K562 (cell line): ENCODE data around the gene RNASEH2A. TPM values are rescaled to one million over a fixed set of nuclear protein-coding genes. Genes with fewer than 3 reads are reported as not detected.
A peak's percentile ranks its signal among the peaks of the same experiment; 100 is the strongest.

Experiments used
- ATAC-seq: fragments of 200-7000 bp; cut with Tn5 transposase; 3 replicates; pipeline ENCODE4 v1.9.1; 2020; ENCODE audit warnings: moderate library complexity
- BruUV-seq: library from RNA; stranded (reverse); fragments of 400-500 nt; replicated peaks from 2 replicates; lab custom pipeline; 2021; lab: Mats Ljungman, UMichigan
- CTCF ChIA-PET: fragments of 300-600 bp; formaldehyde crosslinking; extraction: SDS; loops from one replicate; lab custom pipeline; 2021; ENCODE audit warnings: low intra/inter-chr PET ratio; lab: Yijun Ruan, JAX
- POLR2A ChIA-PET: fragments of 300-600, 350-650 bp; sonication (Branson Sonifier 250); formaldehyde crosslinking; extraction: SDS; loops from one replicate; lab custom pipeline; 2021; ENCODE audit warnings: antibody characterized with exemption, inconsistent platforms; lab: Yijun Ruan, JAX
- DNase-seq, 4 experiments: peaks; one replicate each; pipeline versions ENCODE4 v3.0.0 to v3.0.0-alpha.2; 2011 to 2018; ENCODE audit warnings: low spot score in 3 of 4, mixed read lengths in 3 of 4; ENCODE audit errors: extremely low read depth in 1 of 4
- FAIRE-seq: peaks from 2 replicates; lab custom pipeline; 2011; peaks lifted over from hg19 to GRCh38; lab: Jason Lieb, UNC
- H2AFZ ChIP-seq: 2 replicates; pipeline ENCODE4 v1.6.0; 2011; ENCODE audit warnings: low read depth, low read length, control low read depth, inconsistent platforms
- H3K27ac ChIP-seq: fragments of 200-600 bp; 3 replicates; pipeline ENCODE4 v1.8.0; 2011; ENCODE audit warnings: low read depth, mild to moderate bottlenecking, control low read depth, inconsistent platforms, low read length, moderate library complexity, mixed read lengths; ENCODE audit errors: extremely low read depth
- H3K27me3 ChIP-seq, 2 experiments: fragments of 300-600 bp in 1 of 2; 2 replicates in 1 of 2; 3 replicates in 1 of 2; pipeline versions ENCODE4 v1.6.0 to v1.8.0; 2011; ENCODE audit warnings: inconsistent platforms in 2 of 2, low read length in 2 of 2, mild to moderate bottlenecking in 1 of 2, mixed read lengths in 1 of 2, moderate library complexity in 1 of 2; ENCODE audit not compliant: control insufficient read depth in 2 of 2, insufficient read depth in 2 of 2
- H3K36me3 ChIP-seq: fragments of 300-600 bp; 3 replicates; pipeline ENCODE4 v1.8.0; 2011; ENCODE audit warnings: mild to moderate bottlenecking, low read length, inconsistent platforms; ENCODE audit not compliant: control insufficient read depth, insufficient read depth
- H3K4me1 ChIP-seq, 2 experiments: fragments of 200-600 bp in 1 of 2; replicated peaks in 1 of 2; 2 replicates in 1 of 2; 3 replicates in 1 of 2; pipeline versions ENCODE4 v1.5.1 to v1.8.0; 2011; ENCODE audit warnings: inconsistent platforms in 2 of 2, low read length in 2 of 2, mild to moderate bottlenecking in 1 of 2, mixed read lengths in 1 of 2, moderate library complexity in 1 of 2; ENCODE audit not compliant: control insufficient read depth in 2 of 2, insufficient read depth in 2 of 2
- H3K4me2 ChIP-seq: 2 replicates; pipeline ENCODE4 v1.6.1; 2011; ENCODE audit warnings: low read length, control low read depth, inconsistent platforms, mixed read lengths; ENCODE audit not compliant: insufficient read depth
- H3K4me3 ChIP-seq: fragments of 200-600 bp; sonication (generic), shearing (Covaris generic); 2 replicates; pipeline ENCODE4 v1.5.1; 2016; ENCODE audit warnings: control low read depth, inconsistent platforms
- H3K79me2 ChIP-seq: fragments of 200-600 bp; 3 replicates; pipeline ENCODE4 v1.8.0; 2011; ENCODE audit warnings: low read length, inconsistent platforms; ENCODE audit not compliant: control insufficient read depth, insufficient read depth
- H3K9ac ChIP-seq, 2 experiments: 2 replicates each; pipeline versions ENCODE4 v1.6.0 to v1.6.1; 2011; ENCODE audit warnings: low read depth in 2 of 2, low read length in 2 of 2, control low read depth in 1 of 2, inconsistent platforms in 1 of 2, mild to moderate bottlenecking in 1 of 2, mixed read lengths in 1 of 2; ENCODE audit not compliant: insufficient read depth in 1 of 2
- H3K9me1 ChIP-seq: one replicate; pipeline ENCODE4 v1.6.0; 2011; ENCODE audit warnings: inconsistent platforms, mild to moderate bottlenecking, low read length, moderate library complexity; ENCODE audit not compliant: control insufficient read depth, insufficient read depth
- H3K9me3 ChIP-seq: replicated peaks from 2 replicates; pipeline ENCODE4 v1.5.1; 2011; ENCODE audit warnings: low read depth, low read length, inconsistent platforms; ENCODE audit not compliant: control insufficient read depth, insufficient read depth
- H4K20me1 ChIP-seq: replicated peaks from 2 replicates; pipeline ENCODE4 v1.6.1; 2011; ENCODE audit warnings: low read length, inconsistent platforms, mixed read lengths; ENCODE audit not compliant: control insufficient read depth, insufficient read depth
- ATF1 ChIP-seq, 2 experiments: fragments of 450-650 bp in 1 of 2; IDR thresholded peaks; 2 replicates each; pipeline ENCODE4 v1.6.1; 2016; ENCODE audit warnings: missing compliant biosample characterization in 1 of 2, missing genetic modification characterization in 1 of 2
- ETS2 ChIP-seq: IDR thresholded peaks from 2 replicates; pipeline ENCODE4 v1.6.1; 2016; ENCODE audit warnings: borderline replicate concordance, missing genetic modification characterization, mild to moderate bottlenecking, moderate library complexity, missing compliant biosample characterization; ENCODE audit not compliant: poor library complexity, severe bottlenecking
- MED1 ChIP-seq: sonication (generic); formaldehyde crosslinking; IDR thresholded peaks from 2 replicates; pipeline ENCODE4 v1.8.1; 2023; ENCODE audit warnings: missing genetic modification reagents, borderline replicate concordance
- MYNN ChIP-seq, 2 experiments: sonication (generic); formaldehyde crosslinking in 1 of 2; IDR thresholded peaks; 2 replicates each; pipeline versions ENCODE4 v1.5.0 to v1.6.1; 2016 to 2020; ENCODE audit warnings: antibody characterized with exemption in 1 of 2, missing genetic modification reagents in 1 of 2
- NR2C1 ChIP-seq, 2 experiments: fragments of 450-650 bp; IDR thresholded peaks; 2 replicates each; pipeline ENCODE4 v1.6.1; 2017; ENCODE audit warnings: mild to moderate bottlenecking in 2 of 2, antibody characterized with exemption in 1 of 2, inconsistent platforms in 1 of 2, missing compliant biosample characterization in 1 of 2, missing genetic modification characterization in 1 of 2
- NR2C2 ChIP-seq, 2 experiments: fragments of 200-800 bp in 1 of 2; sonication (Bioruptor generic) in 1 of 2; sonication (generic) in 1 of 2; formaldehyde crosslinking in 1 of 2; IDR thresholded peaks; 2 replicates each; pipeline versions ENCODE4 v1.6.1 to v1.8.0; 2016 to 2022; ENCODE audit warnings: mild to moderate bottlenecking in 1 of 2, missing compliant biosample characterization in 1 of 2, missing genetic modification characterization in 1 of 2, missing genetic modification reagents in 1 of 2
- NR3C1 ChIP-seq: sonication (generic); formaldehyde crosslinking; IDR thresholded peaks from 2 replicates; pipeline ENCODE4 v1.8.1; 2022; ENCODE audit warnings: missing genetic modification reagents
- TEAD4 ChIP-seq, 2 experiments: sonication (generic) in 1 of 2; formaldehyde crosslinking in 1 of 2; IDR thresholded peaks; 2 replicates each; pipeline versions ENCODE4 v1.6.1 to v1.8.0; 2012 to 2022; ENCODE audit warnings: borderline replicate concordance in 1 of 2, inconsistent platforms in 1 of 2, low read length in 1 of 2, mild to moderate bottlenecking in 1 of 2, missing genetic modification reagents in 1 of 2
- ZNF197 ChIP-seq: fragments of 200-800 bp; sonication (Bioruptor generic); IDR thresholded peaks from 2 replicates; pipeline ENCODE4 v1.6.1; 2016; ENCODE audit warnings: low read depth, missing genetic modification characterization, missing compliant biosample characterization
- ZNF431 ChIP-seq: sonication (generic); formaldehyde crosslinking; IDR thresholded peaks from 2 replicates; pipeline ENCODE4 v1.8.0; 2022; ENCODE audit warnings: mild to moderate bottlenecking, missing genetic modification reagents
- ZNF507 ChIP-seq: conservative IDR thresholded peaks from 2 replicates; pipeline ENCODE4 v1.6.1; 2017; ENCODE audit warnings: missing genetic modification characterization, missing compliant biosample characterization
- WGBS: fragments of 100-300 bp; shearing (Covaris generic); methylation state at CpG from one replicate; pipeline ENCODE4 v1.1.6; 2016; ENCODE audit warnings: low coverage, mixed read lengths; ENCODE audit not compliant: insufficient coverage; ENCODE audit errors: missing lambda C conversion rate; 5-methylcytosine and 5-hydroxymethylcytosine counted together
- in situ Hi-C: fragments of 300-500 bp; cut with MboI; formaldehyde crosslinking; loops from 4 replicates; pipeline ENCODE4 v1.15.0; 2018; ENCODE audit warnings: inconsistent platforms, mixed read lengths
- intact Hi-C: fragments of 100-400 bp; cut with micrococcal nuclease; formaldehyde crosslinking; loops from 2 replicates; pipeline ENCODE4 v1.14.2; 2022
- polyA plus RNA-seq, 8 experiments: library from polyadenylated mRNA; depleted of rRNA in 4 of 8; stranded (reverse) in 5 of 8; unstranded in 3 of 8; fragments of >200 nt; fragmentation: Nextera tagmentation in 2 of 8; fragmentation: Illumina TruSeq in 1 of 8; extraction: Ambion mirVana in 2 of 8; extraction: Trizol in 1 of 8; gene quantifications; 2 replicates each; pipeline versions ENCODE4 v1.2.1 to v1.2.3, GENCODE V29; 2011 to 2014; ENCODE audit warnings: inconsistent platforms in 1 of 8, missing spikeins in 1 of 8
- total RNA-seq, 7 experiments: library from RNA; depleted of rRNA in 6 of 7; stranded (reverse); fragments of >200 nt in 6 of 7; fragmentation: Illumina TruSeq in 2 of 7; extraction: Trizol in 2 of 7; gene quantifications; 2 replicates each; pipeline versions ENCODE4 v1.2.1 to v1.2.3, GENCODE V29; 2011 to 2021; ENCODE audit warnings: low replicate concordance in 1 of 7
- TF ChIP-seq, protein P1 (sequence below): sonication (generic); formaldehyde crosslinking; IDR thresholded peaks from 2 replicates; pipeline ENCODE4 v1.8.1; 2023; ENCODE audit warnings: missing genetic modification reagents, mild to moderate bottlenecking, borderline replicate concordance
- TF ChIP-seq, protein P2 (sequence below): fragments of 250-450 bp; sonication (Bioruptor Pico); IDR thresholded peaks from 2 replicates; pipeline ENCODE4 v1.8.0; 2021; ENCODE audit warnings: mild to moderate bottlenecking, moderate library complexity

RNASEH2A gene
- total and polyA plus RNA-seq, 9 of the 15 experiments (the other 6 are each of a cell fraction or from before 2014, with no cell fraction given) = 22.3 to 78.0 (median 61.7) TPM

DNA sequence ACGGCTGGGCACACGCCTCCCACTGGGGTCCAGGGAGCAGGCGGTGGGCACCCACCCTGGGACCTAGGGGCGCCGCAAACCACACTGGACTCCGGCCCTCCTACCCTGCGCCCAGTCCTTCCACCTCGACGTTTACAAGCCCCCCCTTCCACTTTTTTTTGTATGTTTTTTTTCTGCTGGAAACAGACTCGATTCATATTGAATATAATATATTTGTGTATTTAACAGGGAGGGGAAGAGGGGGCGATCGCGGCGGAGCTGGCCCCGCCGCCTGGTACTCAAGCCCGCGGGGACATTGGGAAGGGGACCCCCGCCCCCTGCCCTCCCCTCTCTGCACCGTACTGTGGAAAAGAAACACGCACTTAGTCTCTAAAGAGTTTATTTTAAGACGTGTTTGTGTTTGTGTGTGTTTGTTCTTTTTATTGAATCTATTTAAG lies 13.5 kb upstream of the RNASEH2A start:
- FAIRE-seq = no peak
- Histone ChIP-seq H3K27me3 (no peaks in the 10 kb centered on the region), H3K36me3 (peaks cover 8% of the 10 kb centered on the region; the same call in 2 of the 3 replicates), H3K9me3 (no peaks in the 10 kb centered on the region), H3K27ac (peak overlapping the region; percentile 89), H3K4me1 (peaks cover 39 to 75% of the 10 kb centered on the region in 2 experiments), H2AFZ (0 out of 2 replicates have a peak overlapping the region, but pooled peaks have one; percentile 14), H3K4me2 (peak overlapping the region; percentile 96), H3K4me3 (peak overlapping the region; percentile 83), H3K9me1 (no peaks in the 10 kb centered on the region), H4K20me1 (peaks cover 13% of the 10 kb centered on the region; the same call in 1 of the 2 replicates), H3K79me2 (peaks cover 36% of the 10 kb centered on the region), H3K9ac (peak overlapping the region; percentile 89 to 97)
- in situ Hi-C loops = no loop called here
- 0% methylated on average over 14 of the region's 22 CpGs for WGBS
- POLR2A ChIA-PET = interaction anchor here (0.6 to 3.6 kb wide), 29 partner anchors 10 to 1426 kb away, joined by 3 to 44 read pairs (median 5); partner anchors contain the start of genes BEST2, DHPS, MAN2B1 and RNASEH2A
- intact Hi-C loops = loop anchor here (10.0 kb wide), 1 partner anchor 228 kb away; no protein-coding TSS in a partner anchor
- DNase-seq = peak in 1 of 4 experiments; percentile 19
- BruUV-seq = no TSS peak
- CTCF ChIA-PET = interaction anchor here (0.7 kb wide), 1 partner anchor 103 kb away, joined by 3 read pairs; no protein-coding TSS in a partner anchor
- no peak for ATAC-seq
- TF ChIP-seq NR2C2 (CRISPR knock-in tag; IDR thresholded peaks at IDR 0.05) (no peak; the same call in 1 of the 2 replicates), NR2C2 (tag; IDR thresholded peaks at IDR 0.05) (peak; percentile 15), MYNN (IDR thresholded peaks at IDR 0.05) (0 out of 2 replicates have a peak, but pooled peaks have one; percentile 2), MYNN (CRISPR knock-in tag; IDR thresholded peaks at IDR 0.05) (no peak), NR3C1 (CRISPR knock-in tag) (0 out of 2 replicates have a peak, but pooled peaks have one; percentile 42), NR2C1 (IDR thresholded peaks at IDR 0.05) (peak; percentile 29; the same call in 1 of the 2 replicates), NR2C1 (tag; IDR thresholded peaks at IDR 0.05) (no peak), ATF1 (CRISPR knock-in tag; IDR thresholded peaks at IDR 0.05) (no peak), ATF1 (tag; IDR thresholded peaks at IDR 0.05) (no peak), TEAD4 (IDR thresholded peaks at IDR 0.05; ENCODE audit: low read length) (no peak; the same call in 1 of the 2 replicates), TEAD4 (CRISPR knock-in tag; IDR thresholded peaks at IDR 0.05; ENCODE audit: borderline replicate concordance) (no peak), ZNF431 (CRISPR knock-in tag) (peak; percentile 2; the same call in 1 of the 2 replicates), ZNF507 (tag) (no peak), ZNF197 (CRISPR knock-in tag) (peak; percentile 16; the same call in 1 of the 2 replicates), MED1 (CRISPR knock-in tag) (no peak), ETS2 (tag) (no peak)
- TF ChIP-seq, protein P1, sequence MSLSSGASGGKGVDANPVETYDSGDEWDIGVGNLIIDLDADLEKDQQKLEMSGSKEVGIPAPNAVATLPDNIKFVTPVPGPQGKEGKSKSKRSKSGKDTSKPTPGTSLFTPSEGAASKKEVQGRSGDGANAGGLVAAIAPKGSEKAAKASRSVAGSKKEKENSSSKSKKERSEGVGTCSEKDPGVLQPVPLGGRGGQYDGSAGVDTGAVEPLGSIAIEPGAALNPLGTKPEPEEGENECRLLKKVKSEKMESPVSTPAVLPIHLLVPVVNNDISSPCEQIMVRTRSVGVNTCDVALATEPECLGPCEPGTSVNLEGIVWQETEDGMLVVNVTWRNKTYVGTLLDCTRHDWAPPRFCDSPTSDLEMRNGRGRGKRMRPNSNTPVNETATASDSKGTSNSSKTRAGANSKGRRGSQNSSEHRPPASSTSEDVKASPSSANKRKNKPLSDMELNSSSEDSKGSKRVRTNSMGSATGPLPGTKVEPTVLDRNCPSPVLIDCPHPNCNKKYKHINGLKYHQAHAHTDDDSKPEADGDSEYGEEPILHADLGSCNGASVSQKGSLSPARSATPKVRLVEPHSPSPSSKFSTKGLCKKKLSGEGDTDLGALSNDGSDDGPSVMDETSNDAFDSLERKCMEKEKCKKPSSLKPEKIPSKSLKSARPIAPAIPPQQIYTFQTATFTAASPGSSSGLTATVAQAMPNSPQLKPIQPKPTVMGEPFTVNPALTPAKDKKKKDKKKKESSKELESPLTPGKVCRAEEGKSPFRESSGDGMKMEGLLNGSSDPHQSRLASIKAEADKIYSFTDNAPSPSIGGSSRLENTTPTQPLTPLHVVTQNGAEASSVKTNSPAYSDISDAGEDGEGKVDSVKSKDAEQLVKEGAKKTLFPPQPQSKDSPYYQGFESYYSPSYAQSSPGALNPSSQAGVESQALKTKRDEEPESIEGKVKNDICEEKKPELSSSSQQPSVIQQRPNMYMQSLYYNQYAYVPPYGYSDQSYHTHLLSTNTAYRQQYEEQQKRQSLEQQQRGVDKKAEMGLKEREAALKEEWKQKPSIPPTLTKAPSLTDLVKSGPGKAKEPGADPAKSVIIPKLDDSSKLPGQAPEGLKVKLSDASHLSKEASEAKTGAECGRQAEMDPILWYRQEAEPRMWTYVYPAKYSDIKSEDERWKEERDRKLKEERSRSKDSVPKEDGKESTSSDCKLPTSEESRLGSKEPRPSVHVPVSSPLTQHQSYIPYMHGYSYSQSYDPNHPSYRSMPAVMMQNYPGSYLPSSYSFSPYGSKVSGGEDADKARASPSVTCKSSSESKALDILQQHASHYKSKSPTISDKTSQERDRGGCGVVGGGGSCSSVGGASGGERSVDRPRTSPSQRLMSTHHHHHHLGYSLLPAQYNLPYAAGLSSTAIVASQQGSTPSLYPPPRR (CRISPR knock-in tag) = no peak
- TF ChIP-seq, protein P2, sequence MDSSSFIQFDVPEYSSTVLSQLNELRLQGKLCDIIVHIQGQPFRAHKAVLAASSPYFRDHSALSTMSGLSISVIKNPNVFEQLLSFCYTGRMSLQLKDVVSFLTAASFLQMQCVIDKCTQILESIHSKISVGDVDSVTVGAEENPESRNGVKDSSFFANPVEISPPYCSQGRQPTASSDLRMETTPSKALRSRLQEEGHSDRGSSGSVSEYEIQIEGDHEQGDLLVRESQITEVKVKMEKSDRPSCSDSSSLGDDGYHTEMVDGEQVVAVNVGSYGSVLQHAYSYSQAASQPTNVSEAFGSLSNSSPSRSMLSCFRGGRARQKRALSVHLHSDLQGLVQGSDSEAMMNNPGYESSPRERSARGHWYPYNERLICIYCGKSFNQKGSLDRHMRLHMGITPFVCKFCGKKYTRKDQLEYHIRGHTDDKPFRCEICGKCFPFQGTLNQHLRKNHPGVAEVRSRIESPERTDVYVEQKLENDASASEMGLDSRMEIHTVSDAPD (CRISPR knock-in tag) = no peak
